HG02870 (cell line): ENCODE results near the gene DVL1.

Experiments used
- ATAC-seq: cut with Tn5 transposase; IDR thresholded peaks from one replicate; pipeline ENCODE4 v1.9.1; 2021; ENCODE audit warnings: mild to moderate bottlenecking, moderate library complexity; ENCODE audit not compliant: unreplicated experiment

DVL1 gene

GRCh38 chr1:1285611-1286311, 63.5 kb downstream of the DVL1 start:
- no peak for ATAC-seq
